Effector CD8-positive, alpha-beta T cell (primary cell): ENCODE measurements around the gene TRIM46.
"Not testable (repeated sequence)": the region's sequence is repeated elsewhere in the genome, so short reads cannot be mapped to it uniquely, and the experiment has no call there.

ENCODE experiments used
- DNase-seq: peaks from one replicate; lab custom pipeline; 2025; lab: John Stamatoyannopoulos, UW

Gene TRIM46

GRCh38 chr1:155137154-155137949 lies 36.3 kb upstream of the TRIM46 start:
- DNase-seq: no peak

GRCh38 chr1:155139895-155140629 lies 33.6 kb upstream of the TRIM46 start, which contains the start of gene DPM3:
Gene DPM3 (minus strand): TSS chr1:155140531. CDS start chr1:155140240, 291 bp downstream.
- DNase-seq: peak; percentile 80

- no peak for DNase-seq
Observed at GRCh38 chr1:155140630-155140953, 33.1 kb upstream of the TRIM46 start.

- DNase-seq: no peak
Observed at GRCh38 chr1:155141749-155142148, 31.9 kb upstream of the TRIM46 start.

- DNase-seq: no peak
Observed at GRCh38 chr1:155145491-155145890, 28.2 kb upstream of the TRIM46 start.

GRCh38 chr1:155155996-155156643 lies 17.5 kb upstream of the TRIM46 start:
- not testable (repeated sequence) for DNase-seq

- DNase-seq: no peak
Observed at GRCh38 chr1:155158991-155159390, 14.7 kb upstream of the TRIM46 start.

- no peak for DNase-seq
Observed at GRCh38 chr1:155160128-155160527, 13.5 kb upstream of the TRIM46 start.

GRCh38 chr1:155162631-155163030 lies 11.0 kb upstream of the TRIM46 start:
- DNase-seq: not testable (repeated sequence)

- DNase-seq: not testable (repeated sequence)
Observed at GRCh38 chr1:155163785-155164184, 9.9 kb upstream of the TRIM46 start.

- DNase-seq: not testable (repeated sequence)
Observed at GRCh38 chr1:155164625-155165024, 9.0 kb upstream of the TRIM46 start.

GRCh38 chr1:155166051-155166470 lies 7.6 kb upstream of the TRIM46 start:
- no peak for DNase-seq

- DNase-seq: no peak
Observed at GRCh38 chr1:155166471-155167165, 7.0 kb upstream of the TRIM46 start.

GRCh38 chr1:155167166-155168104 lies 6.2 kb upstream of the TRIM46 start:
- peak; percentile 75 for DNase-seq

GRCh38 chr1:155168105-155168445 lies 5.6 kb upstream of the TRIM46 start:
- not testable (repeated sequence) for DNase-seq

- no peak for DNase-seq
Observed at GRCh38 chr1:155168456-155169210, 5.0 kb upstream of the TRIM46 start.

- no peak for DNase-seq
Observed at GRCh38 chr1:155169541-155169940, 4.1 kb upstream of the TRIM46 start.

GRCh38 chr1:155170101-155170785 lies 3.4 kb upstream of the TRIM46 start:
- no peak for DNase-seq

- no peak for DNase-seq
Observed at GRCh38 chr1:155170806-155171205, 2.8 kb upstream of the TRIM46 start.
